ENCODE data around the gene FUT7. TPM values are rescaled to one million over a fixed set of nuclear protein-coding genes. Genes with fewer than 3 reads are reported as not detected.

FUT7 gene
- polyA plus RNA-seq, 3 donors = 6.1 to 13.4 (median 10.5) TPM

GRCh38 chr9:137066096-137066861 lies 34.4 kb upstream of the FUT7 start:
- no peak overlapping the region for H3K9ac ChIP-seq (ENCODE audit: insufficient read depth, low read length, poor library complexity, severe bottlenecking)
- 94% methylated on average over 21 of the region's 26 CpGs for WGBS (ENCODE audit: insufficient coverage)
- Mint-ChIP-seq H3K36me3 (peaks cover 6 to 18% of the 10 kb centered on the region in 2 donors), H3K27ac (no peak overlapping the region), H3K9me3 (no peaks in the 10 kb centered on the region), H3K4me1 (peaks cover 28% of the 10 kb centered on the region), H3K4me3 (no peak overlapping the region), H3K27me3 (ENCODE audit: low read depth in 3 of 3) (peaks cover 5 to 11% (median 6%) of the 10 kb centered on the region in 3 donors)
- H2AFZ ChIP-seq (ENCODE audit: insufficient read depth, low read depth, low read length, poor library complexity, severe bottlenecking) = no peak overlapping the region
- peaks cover 6% of the 10 kb centered on the region for H3K79me2 ChIP-seq (ENCODE audit: insufficient read depth, low read length)
- H4K20me1 ChIP-seq (ENCODE audit: insufficient read depth, low read length) = no peaks in the 10 kb centered on the region
- H3K27ac ChIP-seq (ENCODE audit: low read depth in 1 of 2, low read length in 2 of 2) = no peak overlapping the region
- DNase-seq = no peak
- intact Hi-C loops (cut with micrococcal nuclease) = loop anchor here (5.0 to 10.0 kb wide), 2 partner anchors 34 to 281 kb away; partner anchors contain the start of gene FUT7 (in 1 of the 2)
- TF ChIP-seq CTCF (IDR thresholded peaks at IDR 0.05) = no peak
- H3K27me3 ChIP-seq (ENCODE audit: control insufficient read depth in 2 of 2, insufficient read depth in 2 of 2, low read length in 2 of 2) = peaks cover 0 to 5% of the 10 kb centered on the region in 2 donors
- H3K4me2 ChIP-seq (replicated peaks; ENCODE audit: extremely low read depth, low read length, poor library complexity, severe bottlenecking) = no peak overlapping the region
- no peaks in the 10 kb centered on the region for H3K9me3 ChIP-seq (replicated peaks in 1 of 2; ENCODE audit: control insufficient read depth in 1 of 2, insufficient read depth in 1 of 2, low read length in 2 of 2)
- H3K36me3 ChIP-seq (replicated peaks in 1 of 2; ENCODE audit: control insufficient read depth in 1 of 2, insufficient read depth in 2 of 2, low read length in 2 of 2) = peaks cover 0 to 5% of the 10 kb centered on the region in 2 donors
- H3K4me1 ChIP-seq (ENCODE audit: control insufficient read depth in 1 of 2, insufficient read depth in 2 of 2, low read length in 2 of 2) = peaks cover 30 to 39% of the 10 kb centered on the region in 2 donors
- H3K4me3 ChIP-seq (replicated peaks in 1 of 3; ENCODE audit: low read depth in 2 of 3, low read length in 3 of 3) = no peak overlapping the region

GRCh38 chr9:137065336-137065967 lies 33.6 kb upstream of the FUT7 start:
- no peaks in the 10 kb centered on the region for H3K9me3 Mint-ChIP-seq
- no peaks in the 10 kb centered on the region for H4K20me1 ChIP-seq (ENCODE audit: insufficient read depth, low read length)
- TF ChIP-seq CTCF (IDR thresholded peaks at IDR 0.05) = no peak
- peaks cover 6 to 18% of the 10 kb centered on the region in 2 donors for H3K36me3 Mint-ChIP-seq
- no peak overlapping the region for H2AFZ ChIP-seq (ENCODE audit: insufficient read depth, low read depth, low read length, poor library complexity, severe bottlenecking)
- WGBS (ENCODE audit: insufficient coverage) = 93% methylated on average over 20 of the region's 23 CpGs
- no peak overlapping the region for H3K4me3 Mint-ChIP-seq
- H3K4me2 ChIP-seq (replicated peaks; ENCODE audit: extremely low read depth, low read length, poor library complexity, severe bottlenecking) = no peak overlapping the region
- no peak overlapping the region for H3K27ac ChIP-seq (ENCODE audit: low read depth in 1 of 2, low read length in 2 of 2)
- H3K4me1 Mint-ChIP-seq = peaks cover 20% of the 10 kb centered on the region
- no peak overlapping the region for H3K9ac ChIP-seq (ENCODE audit: insufficient read depth, low read length, poor library complexity, severe bottlenecking)
- intact Hi-C loops (cut with micrococcal nuclease) = loop anchor here (5.0 to 10.0 kb wide), 2 partner anchors 33 to 281 kb away; partner anchors contain the start of gene FUT7 (in 1 of the 2)
- H3K27me3 Mint-ChIP-seq (ENCODE audit: low read depth in 3 of 3) = peaks cover 9 to 17% (median 11%) of the 10 kb centered on the region in 3 donors
- H3K4me3 ChIP-seq (replicated peaks in 1 of 3; ENCODE audit: low read depth in 2 of 3, low read length in 3 of 3) = no peak overlapping the region
- no peak for DNase-seq
- peaks cover 23 to 31% of the 10 kb centered on the region in 2 donors for H3K4me1 ChIP-seq (ENCODE audit: control insufficient read depth in 1 of 2, insufficient read depth in 2 of 2, low read length in 2 of 2)
- peaks cover 0 to 5% of the 10 kb centered on the region in 2 donors for H3K36me3 ChIP-seq (replicated peaks in 1 of 2; ENCODE audit: control insufficient read depth in 1 of 2, insufficient read depth in 2 of 2, low read length in 2 of 2)
- H3K79me2 ChIP-seq (ENCODE audit: insufficient read depth, low read length) = peaks cover 6% of the 10 kb centered on the region
- H3K27ac Mint-ChIP-seq = no peak overlapping the region
- no peaks in the 10 kb centered on the region for H3K9me3 ChIP-seq (replicated peaks in 1 of 2; ENCODE audit: control insufficient read depth in 1 of 2, insufficient read depth in 1 of 2, low read length in 2 of 2)
- peaks cover 0 to 5% of the 10 kb centered on the region in 2 donors for H3K27me3 ChIP-seq (ENCODE audit: control insufficient read depth in 2 of 2, insufficient read depth in 2 of 2, low read length in 2 of 2)

Data from CD14-positive monocyte (primary cell).